ENCODE measurements around the gene PNLIPRP2. TPM values are rescaled to one million over a fixed set of nuclear protein-coding genes. Genes with fewer than 3 reads are reported as not detected.

PNLIPRP2 gene
- not detected in 2 replicates for total RNA-seq

GRCh38 chr10:116620423-116621400 lies at the start of gene PNLIPRP2:
PNLIPRP2 (plus strand) TSS chr10:116620953.

GRCh38 chr10:116590590-116591444 lies 29.9 kb upstream of the PNLIPRP2 start, which contains the start of gene PNLIPRP1:
PNLIPRP1 (plus strand) TSS chr10:116590959; CDS start chr10:116591130, 171 bp downstream.

Other genes starting within 250 kb of the PNLIPRP2 start
- gene PNLIPRP3, start 193.1 kb upstream of the PNLIPRP2 start, total RNA-seq: not detected in 2 replicates
- not detected in 2 replicates for gene PNLIP, start 75.0 kb upstream of the PNLIPRP2 start, total RNA-seq
- gene PNLIPRP1, start 30.0 kb upstream of the PNLIPRP2 start, total RNA-seq: not detected in 2 replicates
- 0.16 and 1.5 TPM in 2 replicates for gene HSPA12A, start 121.6 kb downstream of the PNLIPRP2 start, total RNA-seq
- gene ENO4, start 228.5 kb downstream of the PNLIPRP2 start, total RNA-seq: not detected in 2 replicates